Natural killer cell (primary cell): ENCODE results near the gene PRG3. TPM values are rescaled to one million over a fixed set of nuclear protein-coding genes. Genes with fewer than 3 reads are reported as not detected.

ENCODE experiments used
- ATAC-seq, 3 donors: fragments of 150-1000 bp in 2 of 3; fragments of 200-7000 bp in 1 of 3; cut with Tn5 transposase; 1 replicate in 1 of 3; 2 replicates in 2 of 3; pipeline ENCODE4 v1.10.0; 2021; ENCODE audit warnings: mild to moderate bottlenecking in 2 of 3, moderate library complexity in 2 of 3
- DNase-seq, 2 donors: peaks; one replicate each; pipeline versions ENCODE4 v3.0.0 to v3.0.0-alpha.2; 2013 to 2021; ENCODE audit warnings: mixed read lengths in 1 of 2
- H3K27ac ChIP-seq: one replicate; pipeline ENCODE4 v1.5.1; 2013; ENCODE audit warnings: mild to moderate bottlenecking, low read length
- H3K27me3 ChIP-seq: one replicate; pipeline ENCODE4 v1.6.1; 2013; ENCODE audit warnings: low read length; ENCODE audit not compliant: control insufficient read depth, insufficient read depth
- H3K36me3 ChIP-seq: one replicate; pipeline ENCODE4 v1.6.1; 2013; ENCODE audit warnings: low read length; ENCODE audit not compliant: control insufficient read depth, insufficient read depth
- H3K4me1 ChIP-seq: one replicate; pipeline ENCODE4 v1.6.1; 2013; ENCODE audit warnings: low read length; ENCODE audit not compliant: control insufficient read depth, insufficient read depth
- H3K4me3 ChIP-seq: one replicate; pipeline ENCODE4 v1.5.1; 2013; ENCODE audit warnings: low read length
- H3K9me3 ChIP-seq: one replicate; pipeline ENCODE4 v1.6.1; 2013; ENCODE audit warnings: low read length; ENCODE audit not compliant: control insufficient read depth, insufficient read depth
- H3K27ac Mint-ChIP-seq, 2 donors: one replicate each; pipeline ENCODE4 v1.8.0; 2022; ENCODE audit warnings: mild to moderate bottlenecking in 2 of 2, mixed read lengths in 2 of 2, moderate library complexity in 1 of 2
- H3K27me3 Mint-ChIP-seq, 2 donors: one replicate each; pipeline ENCODE4 v1.8.0; 2022; ENCODE audit warnings: low read depth in 2 of 2, mixed read lengths in 2 of 2
- H3K36me3 Mint-ChIP-seq: one replicate; pipeline ENCODE4 v1.8.0; 2022; ENCODE audit warnings: mixed read lengths
- H3K4me1 Mint-ChIP-seq, 2 donors: one replicate each; pipeline ENCODE4 v1.8.0; 2022; ENCODE audit warnings: mixed read lengths in 2 of 2
- H3K4me3 Mint-ChIP-seq: one replicate; pipeline ENCODE4 v1.8.0; 2022; ENCODE audit warnings: mild to moderate bottlenecking, moderate library complexity, mixed read lengths
- H3K9me3 Mint-ChIP-seq, 2 donors: one replicate each; pipeline ENCODE4 v1.8.0; 2022; ENCODE audit warnings: mixed read lengths in 2 of 2
- WGBS: methylation state at CpG from one replicate; pipeline ENCODE4 v1.1.7; 2013; ENCODE audit warnings: missing lambda C conversion rate; ENCODE audit not compliant: insufficient coverage; 5-methylcytosine and 5-hydroxymethylcytosine counted together
- intact Hi-C: fragments of 100-400 bp; cut with micrococcal nuclease; formaldehyde crosslinking; loops from one replicate; pipeline ENCODE4 v1.14.2; 2022
- total RNA-seq, 4 donors: library from RNA; stranded (reverse); fragments of 120-200 nt in 1 of 4; gene quantifications; one replicate each; pipeline versions ENCODE4 v1.2.3 to v1.2.4, GENCODE V29; 2013 to 2022
- TF ChIP-seq, protein P1 (sequence below): fragments of 200-600 bp; IDR thresholded peaks from one replicate; pipeline ENCODE4 v1.8.0; 2022; ENCODE audit warnings: antibody characterized with exemption

The PRG3 gene
- total RNA-seq, 3 donors from 2014 or later (not counting 1 experiment from before 2014, with no cell fraction given) = not detected

GRCh38 chr11:57359396-57359795, 21.6 kb downstream of the PRG3 start:
- no peaks in the 10 kb centered on the region for H3K36me3 Mint-ChIP-seq
- TF ChIP-seq, protein P1, sequence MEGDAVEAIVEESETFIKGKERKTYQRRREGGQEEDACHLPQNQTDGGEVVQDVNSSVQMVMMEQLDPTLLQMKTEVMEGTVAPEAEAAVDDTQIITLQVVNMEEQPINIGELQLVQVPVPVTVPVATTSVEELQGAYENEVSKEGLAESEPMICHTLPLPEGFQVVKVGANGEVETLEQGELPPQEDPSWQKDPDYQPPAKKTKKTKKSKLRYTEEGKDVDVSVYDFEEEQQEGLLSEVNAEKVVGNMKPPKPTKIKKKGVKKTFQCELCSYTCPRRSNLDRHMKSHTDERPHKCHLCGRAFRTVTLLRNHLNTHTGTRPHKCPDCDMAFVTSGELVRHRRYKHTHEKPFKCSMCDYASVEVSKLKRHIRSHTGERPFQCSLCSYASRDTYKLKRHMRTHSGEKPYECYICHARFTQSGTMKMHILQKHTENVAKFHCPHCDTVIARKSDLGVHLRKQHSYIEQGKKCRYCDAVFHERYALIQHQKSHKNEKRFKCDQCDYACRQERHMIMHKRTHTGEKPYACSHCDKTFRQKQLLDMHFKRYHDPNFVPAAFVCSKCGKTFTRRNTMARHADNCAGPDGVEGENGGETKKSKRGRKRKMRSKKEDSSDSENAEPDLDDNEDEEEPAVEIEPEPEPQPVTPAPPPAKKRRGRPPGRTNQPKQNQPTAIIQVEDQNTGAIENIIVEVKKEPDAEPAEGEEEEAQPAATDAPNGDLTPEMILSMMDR = no peak
- DNase-seq (no peak), ATAC-seq (no peak)
- 89% methylated on average over 5 of the region's 5 CpGs for WGBS
- H3K27me3 Mint-ChIP-seq = peaks cover 0 to 5% of the 10 kb centered on the region in 2 donors
- no peaks in the 10 kb centered on the region for H3K27me3 ChIP-seq
- intact Hi-C loops = no loop called here
- H3K36me3 ChIP-seq = no peaks in the 10 kb centered on the region
- no peaks in the 10 kb centered on the region for H3K9me3 ChIP-seq
- H3K27ac Mint-ChIP-seq = no peak overlapping the region
- no peak overlapping the region for H3K4me3 ChIP-seq
- H3K4me3 Mint-ChIP-seq = no peak overlapping the region
- no peak overlapping the region for H3K27ac ChIP-seq
- peaks cover 5% of the 10 kb centered on the region for H3K4me1 ChIP-seq
- H3K4me1 Mint-ChIP-seq = peaks cover 0 to 5% of the 10 kb centered on the region in 2 donors
- H3K9me3 Mint-ChIP-seq = no peaks in the 10 kb centered on the region

DNA sequence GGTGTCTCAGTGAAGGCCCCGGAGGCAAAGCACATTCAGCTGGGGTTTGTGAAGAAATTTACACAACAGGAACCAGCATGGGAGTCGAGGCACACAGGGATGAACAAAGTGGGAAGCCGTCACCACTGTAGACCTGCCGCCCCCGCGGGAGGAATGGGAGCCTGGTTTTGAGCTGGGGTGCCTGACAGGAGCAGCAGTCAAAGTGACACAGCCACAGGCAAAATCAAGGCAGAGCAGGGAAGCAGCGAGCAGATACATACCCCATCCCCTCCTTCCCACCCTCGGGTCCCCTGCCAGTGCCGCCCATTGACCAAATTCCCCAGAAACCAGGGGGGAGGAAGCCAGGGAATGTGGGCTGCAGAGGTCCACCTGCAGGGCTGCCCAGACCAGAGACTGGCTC, 22.0 kb downstream of the PRG3 start:
- H3K4me3 Mint-ChIP-seq = no peak overlapping the region
- H3K27me3 ChIP-seq = no peaks in the 10 kb centered on the region
- no peak overlapping the region for H3K4me3 ChIP-seq
- peaks cover 0 to 6% of the 10 kb centered on the region in 2 donors for H3K27me3 Mint-ChIP-seq
- no peak overlapping the region for H3K27ac Mint-ChIP-seq
- no peaks in the 10 kb centered on the region for H3K9me3 ChIP-seq
- H3K9me3 Mint-ChIP-seq = no peaks in the 10 kb centered on the region
- TF ChIP-seq, protein P1 = no peak
- DNase-seq = no peak
- peaks cover 7% of the 10 kb centered on the region for H3K4me1 ChIP-seq
- no peaks in the 10 kb centered on the region for H3K36me3 Mint-ChIP-seq
- 89% methylated on average over 9 of the region's 9 CpGs for WGBS
- H3K4me1 Mint-ChIP-seq = peaks cover 0 to 7% of the 10 kb centered on the region in 2 donors
- no peak overlapping the region for H3K27ac ChIP-seq
- no peaks in the 10 kb centered on the region for H3K36me3 ChIP-seq
- intact Hi-C loops = no loop called here
- ATAC-seq = no peak

DNA sequence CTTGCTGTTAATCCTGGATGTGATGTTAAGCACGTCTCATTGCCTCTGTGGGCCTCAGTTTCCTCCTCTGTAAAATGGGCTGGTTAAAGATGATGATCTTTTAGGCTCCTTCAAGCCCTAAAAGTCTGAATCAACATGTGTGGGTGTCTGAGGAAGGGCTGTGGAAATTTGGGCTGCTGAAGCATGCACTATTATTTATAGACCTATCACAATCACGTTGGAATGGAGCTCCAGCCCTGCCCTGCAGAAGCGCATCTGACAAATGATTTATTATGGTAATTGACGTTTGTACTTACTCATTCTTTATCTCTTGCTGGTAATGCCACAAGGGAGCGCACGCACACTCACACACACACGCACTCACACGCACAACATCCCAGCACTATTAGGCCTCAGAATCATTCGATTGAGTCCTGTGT, 22.4 kb downstream of the PRG3 start:
- Mint-ChIP-seq H3K4me3 (no peak overlapping the region), H3K27ac (no peak overlapping the region), H3K4me1 (peaks cover 0 to 7% of the 10 kb centered on the region in 2 donors), H3K36me3 (no peaks in the 10 kb centered on the region), H3K9me3 (no peaks in the 10 kb centered on the region), H3K27me3 (peaks cover 0 to 6% of the 10 kb centered on the region in 2 donors)
- peaks cover 7% of the 10 kb centered on the region for H3K4me1 ChIP-seq
- 84% methylated on average over 8 of the region's 9 CpGs for WGBS
- DNase-seq (no peak), ATAC-seq (no peak)
- no peaks in the 10 kb centered on the region for H3K9me3 ChIP-seq
- H3K27me3 ChIP-seq = no peaks in the 10 kb centered on the region
- TF ChIP-seq, protein P1 = no peak
- intact Hi-C loops = no loop called here
- no peak overlapping the region for H3K4me3 ChIP-seq
- no peak overlapping the region for H3K27ac ChIP-seq
- no peaks in the 10 kb centered on the region for H3K36me3 ChIP-seq

DNA sequence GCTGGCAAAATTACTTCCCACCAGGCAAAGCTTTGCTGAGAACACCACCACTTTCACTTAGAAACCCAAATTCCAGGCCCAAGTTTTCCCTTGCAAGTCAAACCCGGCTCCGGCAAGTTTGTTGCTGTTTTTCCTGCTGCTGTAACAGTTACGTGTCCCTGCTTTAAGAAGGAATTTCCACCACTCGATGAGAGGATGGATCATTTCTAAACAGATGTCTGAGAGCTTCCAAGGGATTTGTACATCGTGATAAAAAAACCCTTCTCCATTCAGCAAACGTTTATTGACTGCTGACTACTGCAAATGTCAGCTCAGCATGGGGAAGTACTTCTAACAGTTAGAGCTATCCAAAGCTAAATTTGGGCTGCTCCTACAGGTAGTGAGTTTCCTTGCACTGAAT, 23.1 kb downstream of the PRG3 start:
- ATAC-seq = no peak
- H3K4me3 Mint-ChIP-seq = no peak overlapping the region
- H3K27me3 ChIP-seq = no peaks in the 10 kb centered on the region
- no peaks in the 10 kb centered on the region for H3K9me3 Mint-ChIP-seq
- peaks cover 0 to 7% of the 10 kb centered on the region in 2 donors for H3K4me1 Mint-ChIP-seq
- no peaks in the 10 kb centered on the region for H3K36me3 Mint-ChIP-seq
- intact Hi-C loops = no loop called here
- no peak overlapping the region for H3K27ac Mint-ChIP-seq
- WGBS = 62% methylated on average over 6 of the region's 6 CpGs
- no peak overlapping the region for H3K27ac ChIP-seq
- TF ChIP-seq, protein P1 = no peak
- H3K4me1 ChIP-seq = peaks cover 7% of the 10 kb centered on the region
- no peak overlapping the region for H3K4me3 ChIP-seq
- peaks cover 0 to 6% of the 10 kb centered on the region in 2 donors for H3K27me3 Mint-ChIP-seq
- DNase-seq = no peak
- no peaks in the 10 kb centered on the region for H3K36me3 ChIP-seq
- H3K9me3 ChIP-seq = no peaks in the 10 kb centered on the region
